HFF-Myc (cell line): Measurements from ENCODE around the gene TAL1.

ENCODE experiments used
- DNase-seq: peaks from one replicate; pipeline ENCODE4 v3.0.0-alpha.2; 2011; ENCODE audit warnings: low read depth; ENCODE audit errors: extremely low read depth
- H3K4me3 ChIP-seq: replicated peaks from 2 replicates; pipeline ENCODE4 v1.5.1; 2011; ENCODE audit warnings: low read depth, mild to moderate bottlenecking, control low read depth, low read length
- TF ChIP-seq, protein P1 (sequence below): IDR thresholded peaks from 2 replicates; pipeline ENCODE4 v1.5.1; 2012; ENCODE audit warnings: mild to moderate bottlenecking, low read depth, low read length, control low read depth; ENCODE audit errors: missing control alignments

The TAL1 gene

DNA sequence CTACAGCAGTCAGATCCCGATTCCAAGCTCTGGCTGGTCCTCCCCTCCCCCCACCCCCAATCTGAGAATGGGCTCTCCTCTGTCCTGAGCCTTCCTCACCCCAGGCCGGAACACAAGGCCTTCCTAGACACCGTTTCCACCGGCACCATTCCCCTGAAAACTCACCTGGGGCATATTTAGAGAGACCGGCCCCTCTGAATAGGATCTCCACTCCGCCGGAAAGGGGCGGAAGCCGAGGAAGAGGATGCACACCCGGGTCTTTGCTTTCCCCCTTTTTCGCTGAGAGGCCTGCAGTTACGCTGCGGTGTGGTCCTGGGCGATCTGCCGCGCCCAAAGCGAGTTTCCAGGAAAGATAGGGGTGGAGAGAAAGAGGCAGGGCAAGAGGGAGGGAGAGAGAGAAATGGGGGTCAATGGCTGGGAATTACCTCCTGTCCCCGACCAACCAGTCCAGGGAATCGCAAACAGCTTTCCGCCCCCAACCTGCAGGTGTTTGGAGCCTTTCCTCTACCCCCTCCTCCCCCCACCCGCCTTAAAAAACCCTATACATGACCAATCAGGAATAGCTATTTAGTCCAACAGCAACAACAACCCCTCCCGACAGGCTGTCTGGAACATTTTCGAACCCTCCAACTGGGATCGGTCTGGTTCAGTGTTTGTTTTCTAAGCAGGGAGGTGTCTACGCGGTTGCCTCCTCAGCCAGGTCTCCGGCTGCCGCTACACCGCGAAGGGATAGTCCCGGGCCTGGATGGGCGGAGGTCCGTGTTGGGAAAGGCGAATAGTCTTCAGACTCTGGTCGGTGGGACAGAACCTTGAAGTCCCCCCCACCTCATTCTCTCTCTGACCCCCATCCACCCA, 2.8 kb downstream of the TAL1 start:
- TF ChIP-seq, protein P1, sequence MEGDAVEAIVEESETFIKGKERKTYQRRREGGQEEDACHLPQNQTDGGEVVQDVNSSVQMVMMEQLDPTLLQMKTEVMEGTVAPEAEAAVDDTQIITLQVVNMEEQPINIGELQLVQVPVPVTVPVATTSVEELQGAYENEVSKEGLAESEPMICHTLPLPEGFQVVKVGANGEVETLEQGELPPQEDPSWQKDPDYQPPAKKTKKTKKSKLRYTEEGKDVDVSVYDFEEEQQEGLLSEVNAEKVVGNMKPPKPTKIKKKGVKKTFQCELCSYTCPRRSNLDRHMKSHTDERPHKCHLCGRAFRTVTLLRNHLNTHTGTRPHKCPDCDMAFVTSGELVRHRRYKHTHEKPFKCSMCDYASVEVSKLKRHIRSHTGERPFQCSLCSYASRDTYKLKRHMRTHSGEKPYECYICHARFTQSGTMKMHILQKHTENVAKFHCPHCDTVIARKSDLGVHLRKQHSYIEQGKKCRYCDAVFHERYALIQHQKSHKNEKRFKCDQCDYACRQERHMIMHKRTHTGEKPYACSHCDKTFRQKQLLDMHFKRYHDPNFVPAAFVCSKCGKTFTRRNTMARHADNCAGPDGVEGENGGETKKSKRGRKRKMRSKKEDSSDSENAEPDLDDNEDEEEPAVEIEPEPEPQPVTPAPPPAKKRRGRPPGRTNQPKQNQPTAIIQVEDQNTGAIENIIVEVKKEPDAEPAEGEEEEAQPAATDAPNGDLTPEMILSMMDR, result no peak
- DNase-seq, result no peak
- no peak overlapping the region for H3K4me3 ChIP-seq

GRCh38 chr1:47228644-47229030, 3.4 kb downstream of the TAL1 start:
- TF ChIP-seq, protein P1, result no peak
- DNase-seq, result no peak
- H3K4me3 ChIP-seq, result no peak overlapping the region

DNA sequence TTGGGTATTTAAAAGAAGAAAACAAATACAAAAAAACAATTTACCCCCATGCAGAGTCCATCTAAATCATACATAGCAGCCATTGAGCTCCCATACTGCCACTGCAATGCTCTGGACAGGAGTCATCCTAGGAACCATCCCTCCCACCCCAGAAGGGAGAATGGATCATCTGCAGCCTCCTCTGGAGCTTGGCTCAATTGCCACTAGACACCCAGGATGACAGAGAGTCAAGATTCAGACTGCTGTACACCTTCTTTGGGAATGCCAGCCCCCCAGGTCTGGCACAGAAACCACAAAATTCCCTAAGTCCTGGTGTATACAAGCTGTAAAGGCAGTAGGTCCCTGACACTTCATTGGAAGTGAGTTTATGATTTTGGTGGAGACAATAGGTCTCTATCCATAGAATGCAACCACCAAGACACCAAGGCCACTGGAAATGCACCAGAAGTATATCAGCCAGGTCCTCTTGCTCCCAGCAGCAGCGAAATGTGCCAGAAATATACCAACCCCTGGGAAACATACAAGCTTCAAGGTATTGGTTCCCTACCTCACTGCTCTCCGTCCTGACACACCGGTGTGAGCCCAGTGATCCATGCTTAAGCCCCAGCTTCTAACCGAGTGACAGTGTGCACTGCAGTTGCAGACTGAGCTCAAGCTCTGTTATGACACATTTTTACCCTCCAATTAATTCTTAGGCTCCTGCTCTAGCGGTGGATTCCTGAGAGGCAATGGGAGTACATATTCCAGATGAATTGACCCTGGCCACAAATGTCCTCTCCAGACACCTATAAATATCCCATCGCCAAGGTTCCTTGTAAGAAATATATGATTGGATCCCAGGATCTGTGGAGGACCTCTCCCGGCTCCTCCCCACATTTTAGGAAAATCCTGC, 4.4 kb downstream of the TAL1 start:
- H3K4me3 ChIP-seq, result no peak overlapping the region
- no peak for DNase-seq
- TF ChIP-seq, protein P1, result no peak

- TF ChIP-seq, protein P1, result no peak
- no peak for DNase-seq
- no peak overlapping the region for H3K4me3 ChIP-seq
Observed at GRCh38 chr1:47226839-47227215, 5.2 kb downstream of the TAL1 start.

GRCh38 chr1:47226121-47226838, 5.7 kb downstream of the TAL1 start:
- DNase-seq, result no peak
- no peak overlapping the region for H3K4me3 ChIP-seq
- TF ChIP-seq, protein P1, result no peak

GRCh38 chr1:47225430-47226100, 6.5 kb downstream of the TAL1 start:
- DNase-seq, result no peak
- H3K4me3 ChIP-seq, result no peak overlapping the region
- TF ChIP-seq, protein P1, result no peak
